Measurements from ENCODE around the gene RNPEP. TPM values are rescaled to one million over a fixed set of nuclear protein-coding genes. Genes with fewer than 3 reads are reported as not detected.
"Not testable (repeated sequence)": the region's sequence is repeated elsewhere in the genome, so short reads cannot be mapped to it uniquely, and the experiment has no call there.

The RNPEP gene
- total RNA-seq, 1 donor from 2014 or later, result 42.4 TPM

DNA sequence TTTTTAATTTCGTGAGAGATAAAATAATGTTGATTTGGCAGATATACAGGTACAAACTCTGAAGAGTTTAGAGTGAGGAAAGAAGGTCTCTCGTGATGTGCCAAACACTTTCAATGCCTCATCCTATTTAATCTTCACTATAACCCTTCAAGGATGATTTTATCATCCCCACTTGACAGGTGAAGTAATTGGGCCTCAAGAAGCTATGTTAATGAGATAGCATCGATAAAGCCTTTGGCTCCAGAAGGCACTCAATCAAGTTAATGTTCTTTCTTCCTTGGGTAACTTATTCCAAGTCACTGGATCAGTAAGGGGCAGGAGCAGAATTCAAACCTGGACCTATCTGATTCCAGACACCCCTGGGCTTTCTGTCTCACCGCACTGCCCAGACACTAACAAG lies 43.3 kb upstream of the RNPEP start:
- Mint-ChIP-seq H3K27ac (ENCODE audit: unreplicated experiment) (peak overlapping the region; percentile 52), H3K4me1 (ENCODE audit: low read depth, unreplicated experiment) (peaks cover 23% of the 10 kb centered on the region), H3K9me3 (ENCODE audit: unreplicated experiment) (peaks cover 2% of the 10 kb centered on the region), H3K36me3 (ENCODE audit: unreplicated experiment) (no peaks in the 10 kb centered on the region), H3K27me3 (ENCODE audit: unreplicated experiment) (peaks cover 4% of the 10 kb centered on the region), H3K4me3 (ENCODE audit: unreplicated experiment) (no peak overlapping the region)
- TF ChIP-seq, protein P1, sequence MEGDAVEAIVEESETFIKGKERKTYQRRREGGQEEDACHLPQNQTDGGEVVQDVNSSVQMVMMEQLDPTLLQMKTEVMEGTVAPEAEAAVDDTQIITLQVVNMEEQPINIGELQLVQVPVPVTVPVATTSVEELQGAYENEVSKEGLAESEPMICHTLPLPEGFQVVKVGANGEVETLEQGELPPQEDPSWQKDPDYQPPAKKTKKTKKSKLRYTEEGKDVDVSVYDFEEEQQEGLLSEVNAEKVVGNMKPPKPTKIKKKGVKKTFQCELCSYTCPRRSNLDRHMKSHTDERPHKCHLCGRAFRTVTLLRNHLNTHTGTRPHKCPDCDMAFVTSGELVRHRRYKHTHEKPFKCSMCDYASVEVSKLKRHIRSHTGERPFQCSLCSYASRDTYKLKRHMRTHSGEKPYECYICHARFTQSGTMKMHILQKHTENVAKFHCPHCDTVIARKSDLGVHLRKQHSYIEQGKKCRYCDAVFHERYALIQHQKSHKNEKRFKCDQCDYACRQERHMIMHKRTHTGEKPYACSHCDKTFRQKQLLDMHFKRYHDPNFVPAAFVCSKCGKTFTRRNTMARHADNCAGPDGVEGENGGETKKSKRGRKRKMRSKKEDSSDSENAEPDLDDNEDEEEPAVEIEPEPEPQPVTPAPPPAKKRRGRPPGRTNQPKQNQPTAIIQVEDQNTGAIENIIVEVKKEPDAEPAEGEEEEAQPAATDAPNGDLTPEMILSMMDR (IDR thresholded peaks at IDR 0.05; ENCODE audit: partially characterized antibody, unreplicated experiment), result no peak
- DNase-seq, result no peak

- H3K4me3 Mint-ChIP-seq (ENCODE audit: unreplicated experiment), result no peak overlapping the region
- H3K4me1 Mint-ChIP-seq (ENCODE audit: low read depth, unreplicated experiment), result peaks cover 19% of the 10 kb centered on the region
- no peaks in the 10 kb centered on the region for H3K36me3 Mint-ChIP-seq (ENCODE audit: unreplicated experiment)
- peak overlapping the region; percentile 52 for H3K27ac Mint-ChIP-seq (ENCODE audit: unreplicated experiment)
- TF ChIP-seq, protein P1 (IDR thresholded peaks at IDR 0.05; ENCODE audit: partially characterized antibody, unreplicated experiment), result no peak
- no peak for DNase-seq
- peaks cover 2% of the 10 kb centered on the region for H3K9me3 Mint-ChIP-seq (ENCODE audit: unreplicated experiment)
- H3K27me3 Mint-ChIP-seq (ENCODE audit: unreplicated experiment), result peaks cover 4% of the 10 kb centered on the region
Measured at GRCh38 chr1:201939574-201939973, 42.9 kb upstream of the RNPEP start.

GRCh38 chr1:201940316-201940715 lies 42.1 kb upstream of the RNPEP start:
- DNase-seq; H3K27me3 Mint-ChIP-seq (ENCODE audit: unreplicated experiment); H3K27ac Mint-ChIP-seq (ENCODE audit: unreplicated experiment); H3K9me3 Mint-ChIP-seq (ENCODE audit: unreplicated experiment); H3K4me3 Mint-ChIP-seq (ENCODE audit: unreplicated experiment); H3K36me3 Mint-ChIP-seq (ENCODE audit: unreplicated experiment): not testable (repeated sequence)
- peaks cover 22% of the 10 kb centered on the region for H3K4me1 Mint-ChIP-seq (ENCODE audit: low read depth, unreplicated experiment)

DNA sequence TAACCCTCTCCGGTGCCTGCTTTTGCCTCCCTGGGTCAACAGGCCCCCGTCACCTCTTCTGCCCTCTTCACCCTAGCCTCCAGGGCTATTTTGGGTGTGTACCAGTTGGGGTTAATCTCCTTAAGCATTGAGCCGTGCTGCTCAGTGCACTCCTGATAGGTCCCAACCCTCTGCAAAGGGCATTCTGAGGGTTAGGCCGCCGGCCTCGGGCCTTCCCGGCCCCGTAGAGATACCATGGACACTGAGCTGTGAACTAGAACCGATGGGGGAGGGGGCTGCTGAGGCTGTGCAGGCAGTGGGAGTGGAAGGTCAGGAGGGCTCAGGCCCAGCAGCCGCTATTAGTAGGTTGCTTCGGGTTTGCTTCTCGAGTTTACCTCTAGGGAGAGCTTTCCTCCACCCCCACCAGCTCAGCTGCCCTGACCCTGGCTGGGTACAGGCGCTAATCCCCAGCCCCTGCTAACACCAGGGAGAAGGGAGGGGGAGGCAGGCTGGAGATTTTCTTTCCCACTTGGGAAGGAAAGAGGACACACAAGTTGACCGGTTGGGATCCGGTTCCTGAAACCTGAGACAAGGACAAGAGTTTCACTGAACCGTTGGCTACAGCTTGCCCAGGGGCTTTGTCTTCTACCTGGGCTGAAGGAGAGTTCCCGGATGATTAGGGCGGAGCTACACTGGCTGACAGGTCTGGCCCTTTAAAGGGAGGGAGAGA lies 40.9 kb upstream of the RNPEP start:
- Mint-ChIP-seq H3K36me3 (ENCODE audit: unreplicated experiment) (no peaks in the 10 kb centered on the region), H3K27me3 (ENCODE audit: unreplicated experiment) (peaks cover 7% of the 10 kb centered on the region), H3K4me1 (ENCODE audit: low read depth, unreplicated experiment) (peaks cover 31% of the 10 kb centered on the region), H3K9me3 (ENCODE audit: unreplicated experiment) (peaks cover 3% of the 10 kb centered on the region), H3K4me3 (ENCODE audit: unreplicated experiment) (peak overlapping the region; percentile 63), H3K27ac (ENCODE audit: unreplicated experiment) (peak overlapping the region; percentile 89)
- TF ChIP-seq, protein P1 (IDR thresholded peaks at IDR 0.05; ENCODE audit: partially characterized antibody, unreplicated experiment), result no peak
- peak; percentile 69 for DNase-seq

DNA sequence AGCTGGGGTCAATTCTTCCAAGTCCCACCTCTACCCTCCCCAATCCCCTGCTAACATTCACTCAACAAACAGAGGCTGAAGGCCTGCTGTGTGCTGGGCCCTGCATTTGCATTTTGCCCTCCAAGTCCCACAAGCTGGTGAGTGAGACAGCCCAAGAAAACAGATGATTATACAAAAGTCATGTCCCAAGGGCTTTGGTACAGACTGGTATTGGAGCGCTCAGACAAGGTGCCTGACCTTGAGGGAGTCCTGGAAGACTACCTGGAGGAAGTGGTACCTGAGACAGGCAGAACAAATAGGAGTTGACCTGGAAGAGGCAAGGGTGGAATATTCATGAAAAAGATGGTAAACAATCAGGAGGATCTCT lies 40.3 kb upstream of the RNPEP start:
- H3K27me3 Mint-ChIP-seq (ENCODE audit: unreplicated experiment), result peaks cover 7% of the 10 kb centered on the region
- H3K27ac Mint-ChIP-seq (ENCODE audit: unreplicated experiment), result peak overlapping the region; percentile 89
- H3K36me3 Mint-ChIP-seq (ENCODE audit: unreplicated experiment), result no peaks in the 10 kb centered on the region
- peaks cover 4% of the 10 kb centered on the region for H3K9me3 Mint-ChIP-seq (ENCODE audit: unreplicated experiment)
- peak overlapping the region; percentile 28 for H3K4me3 Mint-ChIP-seq (ENCODE audit: unreplicated experiment)
- TF ChIP-seq, protein P1 (IDR thresholded peaks at IDR 0.05; ENCODE audit: partially characterized antibody, unreplicated experiment), result no peak
- no peak for DNase-seq
- peaks cover 36% of the 10 kb centered on the region for H3K4me1 Mint-ChIP-seq (ENCODE audit: low read depth, unreplicated experiment)
